HG03432 (cell line): ENCODE measurements around the gene ANO2.

Experiments
- ATAC-seq: cut with Tn5 transposase; IDR thresholded peaks from one replicate; pipeline ENCODE4 v1.9.1; 2021; ENCODE audit warnings: mild to moderate bottlenecking, moderate library complexity; ENCODE audit not compliant: unreplicated experiment

Gene ANO2

DNA sequence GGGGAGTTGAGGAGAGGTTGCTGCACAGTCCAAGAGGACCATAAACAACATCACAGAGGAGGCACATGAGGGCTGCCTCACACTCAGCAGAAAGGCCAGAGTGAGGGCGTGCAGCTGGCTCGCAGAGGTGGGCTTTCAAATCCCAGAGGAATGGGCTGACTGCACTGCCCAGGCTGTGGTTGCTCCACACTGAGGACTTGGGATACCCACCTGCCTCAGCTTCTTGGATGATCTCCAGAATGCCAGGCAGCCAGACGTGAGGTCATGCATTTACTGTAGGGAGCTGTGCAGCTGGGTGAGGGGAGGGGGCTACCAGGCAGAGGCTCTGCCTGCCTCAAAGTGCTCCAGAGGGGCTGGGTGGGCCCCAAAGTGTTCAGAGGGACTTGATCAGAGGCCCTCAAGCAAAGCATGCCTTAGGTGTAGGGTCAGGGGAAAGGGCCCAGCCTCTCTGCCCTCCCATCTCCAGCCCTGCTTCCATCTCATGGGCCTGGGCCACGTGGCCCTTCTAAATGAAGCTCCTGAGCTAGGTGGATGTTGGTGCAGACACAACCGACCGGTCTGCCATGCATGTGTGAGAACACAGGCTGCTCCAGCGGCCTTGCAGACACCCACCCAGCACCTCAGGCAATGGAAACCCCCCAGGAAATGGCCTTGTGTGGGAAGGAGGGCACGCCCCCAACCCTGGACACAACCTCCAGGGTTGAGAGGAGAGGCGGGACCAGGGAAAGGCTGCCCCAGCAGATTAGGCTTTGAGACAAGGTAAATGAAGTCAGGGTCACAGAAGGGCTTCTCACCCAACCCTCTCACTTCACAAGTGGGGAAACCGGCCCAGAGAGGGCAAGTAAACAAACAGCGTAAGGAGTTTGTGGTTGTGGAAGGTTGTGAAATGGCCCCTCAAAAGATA is 422.4 kb downstream of the ANO2 start:
- no peak for ATAC-seq

DNA sequence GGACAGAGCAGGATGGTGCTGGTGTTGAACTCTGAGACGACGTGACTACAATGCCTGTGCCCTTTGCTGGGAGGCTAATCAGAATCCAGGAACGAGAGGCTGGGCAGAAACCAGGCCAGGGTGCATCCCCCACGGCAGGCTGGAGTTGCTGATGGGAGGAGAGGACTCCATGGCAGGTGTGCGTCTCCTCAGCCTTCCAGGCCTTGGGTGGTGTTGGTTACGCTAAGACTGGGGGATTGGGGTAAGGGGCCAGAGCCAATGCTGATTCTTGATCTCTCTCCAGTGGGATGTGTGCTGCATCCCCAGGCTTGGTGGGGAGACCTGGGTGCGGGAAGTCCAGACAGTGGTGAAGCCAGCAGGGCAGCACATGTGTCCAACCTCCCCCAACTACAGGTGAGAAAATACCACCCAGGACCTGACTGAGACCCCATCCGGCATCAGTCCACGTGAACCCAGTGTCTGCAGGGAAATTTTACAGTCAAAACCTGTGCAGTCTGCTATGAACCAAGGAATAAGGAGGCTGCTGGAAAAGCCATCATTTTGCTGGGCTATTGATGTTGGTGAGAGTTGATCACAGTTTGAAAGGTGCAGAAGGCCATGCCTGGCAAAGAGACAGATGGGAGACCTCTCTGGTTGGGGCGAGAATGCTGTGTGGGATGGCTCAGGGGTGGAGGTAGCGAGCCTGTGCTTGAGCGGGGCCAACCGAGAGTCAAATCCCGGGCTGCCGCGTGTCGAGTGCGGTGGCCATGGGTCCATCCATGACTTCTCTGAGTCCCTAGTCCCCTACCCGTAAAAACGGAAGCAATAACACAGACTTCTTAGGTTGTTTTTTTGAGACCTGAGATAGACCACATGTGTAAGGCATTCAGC is 423.4 kb downstream of the ANO2 start:
- ATAC-seq: no peak

DNA sequence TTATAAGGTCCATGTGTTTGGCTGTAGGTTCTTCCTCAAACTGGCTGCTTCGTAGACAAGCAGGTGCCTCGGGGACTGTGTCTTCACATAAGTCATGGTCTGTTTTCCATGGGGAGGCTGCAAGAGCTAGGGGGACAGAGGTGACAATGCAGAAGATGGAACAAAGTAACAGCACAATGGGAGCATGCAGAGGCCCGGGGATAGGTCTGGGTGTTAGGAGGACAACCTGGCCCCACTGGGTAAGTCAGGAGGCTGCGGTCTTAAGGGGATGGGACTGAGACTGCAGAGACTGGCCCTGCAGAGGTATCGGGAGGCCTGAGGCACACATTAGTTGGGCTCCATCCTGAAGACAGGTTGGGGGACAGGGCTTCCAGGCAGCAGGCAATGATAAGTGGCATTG is 424.2 kb downstream of the ANO2 start:
- no peak for ATAC-seq

DNA sequence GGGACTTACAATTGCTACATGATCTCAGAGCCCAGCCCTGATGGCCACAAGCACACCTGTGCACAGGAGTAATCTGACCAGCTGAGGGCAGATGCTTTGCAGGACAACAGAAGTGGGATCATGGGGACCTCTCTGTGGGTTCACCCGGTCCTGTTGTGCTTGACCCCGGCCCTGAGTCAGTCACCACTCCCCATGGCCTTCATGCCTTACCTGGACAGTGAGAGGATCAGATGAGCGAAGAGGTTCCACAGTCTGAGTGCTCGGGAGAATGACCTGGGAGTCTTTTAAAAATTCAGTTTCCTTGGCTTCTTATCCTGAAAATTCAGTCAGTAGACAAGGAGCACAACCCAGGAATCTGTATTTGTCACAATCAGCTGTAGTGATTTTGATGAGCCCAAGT is 425.0 kb downstream of the ANO2 start:
- ATAC-seq: no peak

- no peak for ATAC-seq
Measured at GRCh38 chr12:5518584-5519365, 426.3 kb downstream of the ANO2 start.

DNA sequence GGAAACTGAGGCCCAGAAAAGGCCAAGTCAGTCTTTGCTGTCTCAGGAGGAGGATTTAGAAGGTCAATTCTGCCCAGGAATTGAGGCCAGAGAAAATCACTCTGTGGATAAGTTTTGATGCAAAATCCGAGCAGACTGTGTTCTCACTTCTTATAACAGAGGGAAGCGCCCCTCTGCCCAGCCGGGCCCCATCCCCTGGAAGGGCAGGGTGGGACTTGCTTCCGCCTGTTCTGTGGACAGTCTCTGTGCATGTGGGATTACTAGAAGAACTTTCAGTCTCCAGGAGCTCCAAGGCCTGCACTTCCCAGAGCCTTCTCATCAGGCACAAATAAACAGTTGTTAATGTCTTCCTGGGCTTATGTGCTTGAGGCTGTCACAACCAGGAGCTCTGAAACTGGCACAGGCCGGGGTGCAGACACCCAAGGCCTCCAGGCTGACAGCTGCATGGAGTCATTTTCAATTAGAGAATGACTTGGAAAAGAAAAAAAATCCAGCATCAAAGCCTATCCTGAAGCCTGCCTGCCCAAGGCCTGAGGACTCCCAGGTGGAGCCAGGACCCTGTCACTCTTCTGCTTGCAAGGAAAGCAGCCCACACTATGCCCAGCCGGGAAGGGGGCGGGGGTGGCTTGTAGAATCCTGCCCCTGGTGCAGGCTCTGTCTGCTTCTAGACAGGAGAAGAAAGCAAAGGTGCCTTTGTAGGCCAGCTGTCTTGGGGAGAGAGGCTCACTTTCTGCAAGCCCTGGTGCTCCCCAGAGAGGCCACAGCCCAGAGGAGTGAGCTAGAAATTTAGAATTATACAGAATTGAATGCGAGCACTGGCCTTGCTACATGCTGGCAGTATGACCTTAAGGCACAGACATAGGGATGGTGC is 428.5 kb downstream of the ANO2 start:
- ATAC-seq: no peak

DNA sequence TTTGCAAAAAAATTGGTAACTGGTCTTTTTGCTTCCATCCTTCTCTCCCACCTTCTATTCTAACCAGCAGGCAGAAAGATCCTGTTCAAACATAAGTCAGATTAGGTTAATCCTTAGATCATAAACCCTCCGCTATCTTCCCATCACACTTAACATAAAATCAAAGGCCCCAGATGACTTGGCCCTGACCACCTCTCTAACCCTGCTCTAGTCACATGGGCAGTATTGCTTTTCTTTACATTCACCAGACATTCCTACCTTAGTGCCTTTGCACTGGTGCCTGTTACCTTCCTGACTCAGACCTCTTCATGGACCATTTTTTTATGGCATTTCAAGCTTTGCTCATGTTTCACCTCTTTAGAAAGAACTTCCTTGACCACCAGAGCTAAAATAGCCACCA is 429.6 kb downstream of the ANO2 start:
- no peak for ATAC-seq

DNA sequence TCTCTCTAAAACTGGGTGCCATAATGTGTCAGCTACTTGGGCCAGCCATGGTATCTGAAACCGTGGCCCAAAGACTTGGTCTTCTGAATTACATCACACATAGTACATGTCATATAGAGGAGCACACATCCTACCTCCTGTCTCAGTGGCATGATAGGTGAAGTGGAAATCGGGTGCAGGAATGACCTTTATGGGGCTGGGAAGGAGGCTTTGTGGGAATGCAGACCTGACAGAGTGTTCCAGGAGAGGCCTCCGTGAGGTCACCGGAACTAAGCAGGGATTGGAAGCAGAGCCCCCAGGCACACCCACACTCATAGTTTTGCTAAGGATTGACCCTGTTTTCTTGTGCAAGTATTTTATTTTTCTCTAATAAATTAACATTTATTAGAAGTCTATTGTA is 430.5 kb downstream of the ANO2 start:
- ATAC-seq: no peak

GRCh38 chr12:5514016-5514415 is 431.0 kb downstream of the ANO2 start:
- no peak for ATAC-seq

DNA sequence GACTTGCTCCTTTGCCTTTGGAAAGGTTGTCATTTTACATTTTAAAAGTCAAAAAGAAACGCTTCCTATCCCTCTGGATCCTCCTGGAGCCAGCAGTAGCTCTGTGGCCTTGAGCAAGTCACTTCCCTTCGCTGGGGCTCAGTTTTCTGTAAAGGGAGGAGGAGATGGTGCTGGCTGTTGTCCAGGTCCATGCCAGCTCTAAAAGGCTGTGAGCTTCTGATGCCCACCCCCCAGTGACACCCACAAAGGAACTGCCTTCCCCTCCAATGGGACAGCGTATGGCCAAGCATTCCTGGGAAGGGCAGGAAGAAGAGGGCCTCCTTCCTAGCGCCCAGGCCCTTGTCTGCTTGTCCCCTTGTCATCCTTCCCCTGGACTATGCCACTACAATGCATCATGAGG is 431.7 kb downstream of the ANO2 start:
- no peak for ATAC-seq
